ENCODE results near the gene DNAAF2.
A peak's percentile ranks its signal among the peaks of the same experiment; 100 is the strongest.

The DNAAF2 gene, protein sequence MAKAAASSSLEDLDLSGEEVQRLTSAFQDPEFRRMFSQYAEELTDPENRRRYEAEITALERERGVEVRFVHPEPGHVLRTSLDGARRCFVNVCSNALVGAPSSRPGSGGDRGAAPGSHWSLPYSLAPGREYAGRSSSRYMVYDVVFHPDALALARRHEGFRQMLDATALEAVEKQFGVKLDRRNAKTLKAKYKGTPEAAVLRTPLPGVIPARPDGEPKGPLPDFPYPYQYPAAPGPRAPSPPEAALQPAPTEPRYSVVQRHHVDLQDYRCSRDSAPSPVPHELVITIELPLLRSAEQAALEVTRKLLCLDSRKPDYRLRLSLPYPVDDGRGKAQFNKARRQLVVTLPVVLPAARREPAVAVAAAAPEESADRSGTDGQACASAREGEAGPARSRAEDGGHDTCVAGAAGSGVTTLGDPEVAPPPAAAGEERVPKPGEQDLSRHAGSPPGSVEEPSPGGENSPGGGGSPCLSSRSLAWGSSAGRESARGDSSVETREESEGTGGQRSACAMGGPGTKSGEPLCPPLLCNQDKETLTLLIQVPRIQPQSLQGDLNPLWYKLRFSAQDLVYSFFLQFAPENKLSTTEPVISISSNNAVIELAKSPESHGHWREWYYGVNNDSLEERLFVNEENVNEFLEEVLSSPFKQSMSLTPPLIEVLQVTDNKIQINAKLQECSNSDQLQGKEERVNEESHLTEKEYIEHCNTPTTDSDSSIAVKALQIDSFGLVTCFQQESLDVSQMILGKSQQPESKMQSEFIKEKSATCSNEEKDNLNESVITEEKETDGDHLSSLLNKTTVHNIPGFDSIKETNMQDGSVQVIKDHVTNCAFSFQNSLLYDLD

DNA sequence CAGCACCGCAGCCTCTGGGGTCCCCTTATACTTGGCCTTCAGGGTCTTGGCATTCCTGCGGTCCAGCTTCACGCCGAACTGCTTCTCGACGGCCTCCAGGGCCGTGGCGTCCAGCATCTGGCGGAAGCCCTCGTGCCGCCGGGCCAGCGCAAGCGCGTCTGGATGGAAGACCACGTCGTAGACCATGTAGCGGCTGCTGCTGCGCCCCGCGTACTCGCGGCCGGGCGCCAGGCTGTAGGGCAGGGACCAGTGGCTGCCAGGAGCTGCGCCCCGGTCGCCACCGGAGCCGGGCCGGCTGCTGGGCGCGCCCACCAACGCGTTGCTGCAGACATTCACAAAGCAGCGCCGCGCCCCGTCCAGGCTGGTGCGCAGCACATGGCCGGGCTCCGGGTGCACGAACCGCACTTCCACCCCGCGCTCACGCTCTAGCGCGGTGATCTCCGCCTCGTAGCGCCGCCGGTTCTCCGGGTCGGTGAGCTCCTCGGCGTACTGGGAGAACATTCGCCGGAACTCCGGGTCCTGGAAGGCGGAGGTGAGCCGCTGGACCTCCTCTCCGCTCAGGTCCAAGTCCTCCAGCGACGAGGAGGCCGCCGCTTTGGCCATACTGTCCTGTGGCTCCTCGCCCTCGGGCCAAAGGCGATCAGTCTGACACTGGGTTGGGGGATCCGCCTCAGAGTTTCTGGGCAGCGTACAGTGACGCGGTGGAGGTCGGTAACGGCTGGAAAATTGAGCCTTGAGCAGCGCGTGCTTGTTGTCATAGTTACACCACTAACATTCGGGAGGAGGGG is at the start of gene DNAAF2:
Gene DNAAF2 (minus strand): TSS at position 698 of the 788 bp plus-strand sequence. CDS start 95 bp downstream, at position 603.
- peak; percentile 69 for DNase-seq (ENCODE audit: low read depth)

DNA sequence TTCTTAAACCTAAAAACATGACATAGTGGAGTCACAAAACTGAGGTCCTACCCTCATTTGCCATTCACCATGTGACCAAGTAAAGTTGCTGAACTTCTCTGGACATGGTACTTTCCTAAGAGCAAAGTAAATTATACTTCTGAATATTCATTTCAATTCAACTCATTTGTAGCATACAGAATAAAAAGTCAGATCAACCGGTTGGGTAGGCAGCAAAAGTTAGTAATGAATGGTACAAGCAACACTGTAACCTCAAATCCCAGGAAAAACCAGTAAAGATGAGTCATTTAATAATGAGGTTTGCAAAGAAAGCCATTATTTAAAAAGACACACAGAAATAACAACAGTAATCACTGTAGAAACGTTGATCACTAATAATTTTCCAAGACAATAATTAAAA is 44.2 kb upstream of the DNAAF2 start:
- DNase-seq (ENCODE audit: low read depth) = no peak

DNA sequence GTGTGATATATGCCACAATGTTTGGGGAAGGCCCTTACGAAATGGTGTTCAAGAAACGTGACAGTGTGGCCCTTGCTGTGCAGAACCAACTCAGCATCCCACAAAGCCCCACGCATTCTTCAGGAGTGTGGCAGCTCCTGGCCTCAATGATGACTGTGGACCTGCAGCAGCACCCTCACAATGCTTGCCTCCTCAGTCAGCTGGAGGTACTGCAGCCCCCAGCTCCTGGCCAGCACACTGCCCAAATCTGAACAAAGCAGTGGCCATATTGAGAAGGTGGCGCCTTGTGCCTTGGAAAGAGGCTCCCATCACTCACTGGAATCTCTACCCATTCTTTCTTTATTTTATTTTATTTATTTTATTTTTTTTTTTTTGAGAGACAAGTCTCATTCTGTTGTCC is 42.6 kb upstream of the DNAAF2 start:
- no peak for DNase-seq (ENCODE audit: low read depth)

DNA sequence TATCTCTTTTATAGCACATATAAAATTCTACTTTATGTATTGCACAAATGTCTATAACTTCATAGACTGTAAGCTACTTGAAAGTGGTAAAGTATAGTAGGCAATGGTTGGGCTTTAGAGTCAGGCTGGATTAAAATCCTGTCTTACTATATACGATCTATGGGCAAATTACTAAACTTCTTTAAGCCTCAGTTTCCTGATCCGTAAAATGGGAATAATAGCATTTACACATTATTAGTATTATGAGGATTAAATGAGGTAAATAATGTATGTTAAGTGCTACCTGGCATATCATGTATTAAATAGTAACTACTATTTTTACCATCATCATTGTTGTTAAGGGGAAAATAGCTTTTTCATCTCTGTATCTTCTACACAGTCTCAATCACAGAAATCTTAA is 38.5 kb upstream of the DNAAF2 start:
- DNase-seq (ENCODE audit: low read depth) = no peak

DNA sequence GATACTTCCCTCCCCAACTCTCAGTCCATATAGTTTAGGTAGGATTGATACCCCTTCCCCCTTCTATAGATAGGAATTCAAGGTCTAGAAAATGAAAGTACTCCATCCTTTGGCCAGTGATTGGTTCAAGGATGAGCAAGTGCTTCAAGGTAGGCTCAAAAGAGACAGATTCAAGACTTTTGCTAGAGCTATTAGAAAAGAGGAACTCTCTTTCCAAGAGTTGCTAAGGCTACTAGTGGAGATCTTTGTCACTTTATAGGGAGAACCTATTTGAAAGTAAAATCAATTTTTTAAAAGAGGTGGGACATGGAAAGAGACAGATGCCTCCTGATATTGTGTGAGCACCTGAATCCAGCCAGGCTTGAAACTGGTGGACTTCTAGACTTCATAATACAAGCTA is 35.4 kb upstream of the DNAAF2 start:
- no peak for DNase-seq (ENCODE audit: low read depth)

DNA sequence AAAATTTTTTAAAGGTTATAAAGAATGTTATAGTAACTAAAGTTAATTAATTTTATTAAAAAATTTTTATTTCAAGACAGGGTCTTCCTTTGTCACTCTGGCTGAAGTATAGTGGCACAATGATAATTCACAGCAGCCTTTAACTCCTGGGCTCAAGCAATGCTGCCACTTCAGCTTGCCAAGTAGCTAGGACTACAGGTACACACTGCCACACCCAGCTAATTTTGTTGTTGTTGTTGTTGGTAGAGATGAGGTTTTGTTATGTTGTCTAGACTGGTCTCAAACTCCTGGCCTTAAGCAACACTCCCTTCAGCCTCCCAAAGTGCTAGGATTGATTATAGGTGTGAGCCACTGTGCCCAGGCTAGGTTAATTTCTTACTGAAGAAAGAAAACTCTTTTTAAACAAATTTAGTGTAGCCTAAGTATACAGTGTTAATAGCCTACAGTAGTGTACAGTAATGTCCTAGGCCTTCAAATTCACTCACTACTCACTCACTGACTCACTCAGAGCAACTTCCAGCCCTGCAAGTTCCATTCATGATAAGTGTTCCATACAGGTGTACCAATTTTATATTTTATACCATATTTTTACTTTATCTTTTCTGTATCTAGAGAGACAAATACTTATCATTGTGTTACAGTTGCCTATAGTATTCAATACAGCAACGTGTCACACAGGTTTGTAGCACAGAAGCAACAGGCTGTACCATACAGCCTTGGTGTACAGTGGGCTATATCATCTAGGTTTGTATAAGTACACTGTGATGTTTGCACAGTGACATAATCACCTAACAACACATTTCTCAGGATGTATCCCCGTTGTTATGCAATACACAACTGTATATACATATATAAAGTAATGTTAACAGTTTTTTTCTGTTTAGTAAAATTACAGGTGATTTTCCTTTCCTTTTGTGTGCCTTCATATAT is 24.7 kb upstream of the DNAAF2 start:
- no peak for DNase-seq (ENCODE audit: low read depth)

DNA sequence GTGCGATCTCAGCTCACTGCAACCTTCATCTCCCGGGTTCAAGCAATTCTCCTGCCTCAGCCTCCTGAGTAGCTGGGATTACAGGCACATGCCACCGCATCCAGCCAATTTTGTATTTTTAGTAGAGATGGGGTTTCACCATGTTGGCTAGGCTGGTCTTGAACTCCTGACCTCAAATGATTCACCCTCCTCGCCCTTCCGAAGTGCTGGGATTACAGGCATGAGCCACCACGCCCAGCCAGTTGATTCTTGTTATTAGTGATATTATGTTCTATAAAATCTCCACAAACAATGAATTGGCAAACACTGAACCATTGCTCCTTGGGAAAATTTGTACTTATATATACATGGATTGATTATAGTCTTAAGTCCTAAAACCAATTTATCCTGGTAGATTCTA is 22.5 kb upstream of the DNAAF2 start:
- DNase-seq (ENCODE audit: low read depth) = peak; percentile 14

DNA sequence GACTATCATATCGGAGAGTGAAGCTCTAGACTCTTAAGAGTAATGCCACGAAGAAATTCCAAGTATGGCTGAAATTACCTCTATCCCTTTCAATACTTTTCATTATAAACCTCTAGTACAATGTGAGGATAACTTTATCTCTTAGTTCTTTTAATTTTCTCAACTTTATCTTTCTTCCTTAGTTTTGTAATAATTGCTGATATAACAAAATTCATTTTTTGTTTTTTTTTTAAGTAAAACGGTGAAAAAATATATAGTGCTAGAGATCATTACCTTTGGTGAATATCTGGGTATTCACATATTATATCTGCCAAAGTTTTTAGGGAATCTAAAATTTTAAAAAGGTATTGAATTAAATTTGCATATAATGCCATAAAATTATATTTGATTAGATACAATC is 19.5 kb upstream of the DNAAF2 start:
- no peak for DNase-seq (ENCODE audit: low read depth)

DNA sequence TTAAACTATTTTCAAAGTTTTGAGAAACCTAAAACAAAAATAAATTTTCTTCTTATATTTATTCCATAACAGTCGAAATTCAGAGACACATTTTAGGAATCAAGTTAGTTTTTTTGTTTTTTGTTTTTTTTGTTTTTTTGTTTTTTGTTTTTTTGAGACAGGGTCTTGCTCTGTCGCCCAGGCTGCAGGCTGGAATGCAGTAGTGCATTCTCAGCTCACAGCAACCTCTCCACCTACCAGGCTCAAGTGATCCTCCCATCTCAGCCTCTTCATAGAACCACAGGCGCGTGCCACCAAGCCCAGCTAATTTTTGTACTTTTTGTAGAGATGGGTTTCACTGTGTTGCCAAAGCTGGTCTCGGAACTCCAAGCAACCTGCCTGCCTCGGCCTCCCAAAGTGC is 18.5 kb upstream of the DNAAF2 start:
- no peak for DNase-seq (ENCODE audit: low read depth)

DNA sequence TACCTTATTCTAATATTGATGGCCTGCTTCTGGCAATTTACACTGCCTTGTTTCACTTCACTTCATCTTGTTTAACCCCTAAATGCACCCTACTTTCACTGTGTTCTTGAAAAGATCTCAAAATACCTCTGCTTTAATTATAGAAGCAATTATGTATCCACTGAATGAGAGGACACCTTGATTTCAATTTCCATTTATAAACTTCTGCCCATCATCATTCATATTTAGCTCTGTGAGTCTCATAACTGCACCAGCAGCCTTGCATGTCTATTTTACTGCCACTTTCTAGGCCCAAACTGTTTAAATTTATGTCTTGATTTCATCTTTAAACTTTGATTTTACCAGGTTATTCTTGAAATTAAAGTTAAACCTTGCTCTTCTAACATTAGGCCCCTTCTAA is 7.1 kb upstream of the DNAAF2 start:
- DNase-seq (ENCODE audit: low read depth) = no peak

DNA sequence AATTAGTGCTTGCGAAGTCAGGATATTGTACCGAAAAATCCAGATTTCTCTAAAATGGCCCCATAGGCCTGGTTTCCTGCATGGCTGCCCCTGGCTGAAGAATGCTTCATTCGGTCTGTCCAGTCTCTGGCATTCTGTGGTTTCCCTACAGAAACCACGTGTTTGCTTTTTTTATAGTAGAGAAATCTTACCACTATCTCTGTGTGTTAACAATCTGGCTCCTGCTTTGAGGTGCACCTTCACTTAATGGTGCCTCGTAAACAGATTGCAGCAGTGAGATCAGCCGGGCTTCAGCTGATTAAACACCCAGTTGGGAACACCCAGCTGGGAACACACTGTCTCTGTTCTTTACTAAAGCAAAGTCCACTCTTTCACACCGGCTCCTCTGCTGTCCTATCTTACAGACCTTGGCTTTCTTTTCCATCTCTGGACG is 6.7 kb upstream of the DNAAF2 start:
- DNase-seq (ENCODE audit: low read depth) = no peak

DNA sequence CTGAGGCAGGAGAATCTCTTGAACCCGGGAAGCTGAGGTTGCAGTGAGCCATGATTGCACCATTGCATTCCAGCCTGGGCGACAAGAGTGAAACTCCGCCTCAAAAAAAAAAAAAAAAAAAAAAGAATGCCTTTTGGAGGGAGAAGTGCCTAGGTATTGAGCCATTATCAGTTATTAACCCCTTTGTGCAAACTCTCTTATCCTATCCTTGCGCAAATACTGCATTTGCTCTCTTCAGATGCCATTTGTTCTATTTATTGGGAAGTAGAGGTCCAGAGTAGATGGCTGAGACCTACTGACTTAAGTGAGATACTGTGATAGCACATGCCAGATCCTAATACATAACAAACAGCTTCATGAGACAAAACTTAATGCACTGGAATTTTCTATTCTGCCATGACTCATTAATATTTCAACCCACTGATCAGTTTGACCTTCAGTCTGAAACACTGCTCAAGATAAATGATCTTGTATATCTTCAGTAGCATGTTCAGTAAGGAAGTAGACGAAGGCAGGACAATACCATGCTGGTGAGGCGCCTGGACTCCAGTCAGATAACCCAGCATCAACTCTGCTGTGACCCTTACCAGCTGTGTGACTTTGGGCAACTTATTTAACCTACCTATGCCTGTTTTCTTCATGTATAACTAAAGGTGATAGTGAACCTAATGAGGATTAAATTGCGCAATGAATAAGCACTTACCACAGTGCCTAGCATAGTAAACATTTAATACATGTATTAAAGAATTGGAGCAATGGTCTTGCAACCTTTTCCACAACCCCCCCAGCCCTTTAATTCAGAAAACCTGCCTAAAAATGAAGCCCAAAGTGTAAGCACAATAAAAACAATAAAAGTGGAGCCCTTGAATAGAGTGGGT is 5.7 kb upstream of the DNAAF2 start:
- no peak for DNase-seq (ENCODE audit: low read depth)

DNA sequence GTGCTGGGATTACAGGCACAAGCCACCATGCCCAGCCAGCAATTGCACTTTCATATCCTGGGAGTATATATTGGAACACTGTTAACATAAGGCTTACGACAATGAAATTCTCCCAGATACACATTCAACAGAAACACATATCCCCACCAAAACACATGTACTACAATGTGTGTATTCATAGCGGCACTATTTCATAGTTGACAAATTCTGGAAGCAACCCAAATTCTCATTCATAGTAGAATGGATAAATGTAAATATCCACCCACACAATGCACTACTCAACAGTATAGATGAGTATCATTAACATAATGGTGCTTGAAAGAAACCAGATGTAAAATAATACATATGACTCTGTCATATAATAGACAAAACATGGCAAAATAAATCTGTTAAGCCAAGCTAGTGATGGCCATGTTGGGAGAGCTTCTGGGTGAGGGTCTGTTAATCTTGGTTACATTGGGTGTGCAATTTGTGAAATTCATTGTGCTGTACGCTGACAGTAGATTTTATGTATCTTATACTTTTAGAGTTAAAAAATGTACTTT is 2.6 kb upstream of the DNAAF2 start:
- DNase-seq (ENCODE audit: low read depth) = no peak

DNA sequence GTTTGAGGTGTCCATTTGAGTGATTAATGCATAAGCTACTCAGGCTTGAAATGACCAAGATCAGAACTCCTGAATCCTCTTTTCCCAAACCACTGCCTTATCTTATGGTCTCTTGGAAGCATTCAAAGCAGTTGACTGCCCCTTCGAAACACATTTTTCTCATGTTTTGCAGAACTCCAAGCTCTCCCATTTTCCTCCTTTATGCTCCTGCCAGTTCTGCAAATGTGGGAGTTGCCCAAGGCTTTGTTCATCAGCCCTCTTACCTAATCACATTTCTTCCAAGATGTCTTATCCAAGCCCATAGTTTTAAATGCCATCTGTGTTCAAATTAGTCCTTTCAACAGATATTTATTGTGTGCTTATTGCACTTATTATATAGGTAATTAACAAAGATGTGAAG is 1.8 kb upstream of the DNAAF2 start:
- no peak for DNase-seq (ENCODE audit: low read depth)

DNA sequence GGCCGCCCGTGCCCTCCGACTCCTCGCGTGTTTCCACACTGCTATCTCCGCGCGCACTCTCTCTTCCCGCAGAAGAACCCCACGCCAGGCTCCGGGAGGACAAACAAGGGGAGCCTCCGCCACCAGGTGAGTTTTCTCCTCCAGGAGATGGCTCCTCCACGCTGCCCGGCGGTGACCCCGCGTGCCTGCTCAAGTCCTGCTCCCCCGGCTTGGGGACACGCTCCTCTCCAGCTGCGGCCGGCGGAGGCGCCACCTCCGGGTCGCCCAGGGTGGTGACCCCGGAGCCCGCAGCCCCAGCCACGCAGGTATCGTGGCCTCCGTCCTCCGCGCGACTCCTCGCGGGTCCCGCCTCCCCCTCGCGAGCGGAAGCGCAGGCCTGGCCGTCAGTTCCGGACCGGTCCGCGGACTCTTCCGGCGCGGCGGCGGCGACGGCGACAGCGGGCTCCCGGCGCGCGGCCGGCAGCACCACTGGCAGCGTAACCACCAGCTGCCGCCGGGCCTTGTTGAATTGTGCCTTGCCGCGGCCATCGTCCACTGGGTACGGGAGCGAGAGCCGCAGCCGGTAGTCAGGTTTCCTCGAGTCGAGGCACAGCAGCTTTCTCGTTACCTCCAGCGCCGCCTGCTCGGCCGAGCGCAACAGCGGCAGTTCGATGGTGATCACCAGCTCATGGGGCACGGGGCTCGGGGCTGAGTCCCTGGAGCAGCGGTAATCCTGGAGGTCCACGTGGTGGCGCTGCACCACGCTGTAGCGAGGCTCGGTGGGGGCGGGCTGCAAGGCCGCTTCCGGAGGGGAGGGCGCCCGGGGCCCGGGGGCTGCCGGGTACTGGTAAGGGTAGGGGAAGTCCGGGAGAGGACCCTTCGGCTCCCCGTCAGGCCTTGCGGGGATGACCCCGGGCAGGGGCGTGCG is 1.2 kb downstream of the DNAAF2 start:
- peak; percentile 88 for DNase-seq (ENCODE audit: low read depth)

DNA sequence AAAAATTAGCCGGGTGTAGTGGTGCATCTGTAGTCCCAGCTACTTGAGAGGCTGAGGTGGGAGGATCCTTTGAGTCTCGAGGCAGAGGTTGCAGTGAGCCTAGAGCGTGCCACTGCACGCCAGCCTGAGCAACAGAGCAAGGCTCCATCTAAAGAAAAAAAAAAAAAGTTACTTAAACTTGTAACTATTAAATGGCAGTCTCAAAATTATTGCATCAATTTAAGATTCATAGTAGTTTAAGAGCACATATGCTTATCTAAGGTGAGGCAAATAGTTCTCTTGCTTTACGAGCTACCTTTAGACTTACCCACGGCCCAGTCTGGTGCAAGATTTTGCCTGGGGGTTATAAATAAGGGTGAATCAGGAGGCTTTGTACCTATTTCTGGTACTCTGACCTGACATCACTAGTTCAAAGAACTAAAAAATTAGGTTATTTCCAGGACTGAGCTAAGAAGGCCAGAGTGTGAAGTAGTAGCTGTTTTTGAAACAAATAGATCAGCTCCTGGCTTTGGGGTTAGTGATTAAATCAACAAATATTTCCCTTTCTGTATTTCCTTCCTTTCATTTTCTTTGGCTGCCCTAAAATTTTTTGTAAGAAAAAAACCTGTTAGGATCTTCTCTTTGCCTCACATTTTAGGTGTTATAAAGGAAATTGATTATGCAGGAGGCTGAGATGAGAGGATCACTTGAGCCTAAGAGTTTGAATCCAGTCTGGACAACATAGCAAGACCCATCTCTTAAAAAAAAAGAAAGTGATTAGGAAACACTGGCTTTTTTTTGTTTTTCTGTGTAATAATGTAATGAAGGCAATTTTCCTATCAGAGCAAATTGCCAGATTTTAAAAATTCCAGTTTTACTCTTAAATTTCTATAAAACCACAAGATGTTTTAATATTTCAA is 10.9 kb downstream of the DNAAF2 start:
- no peak for DNase-seq (ENCODE audit: low read depth)

DNA sequence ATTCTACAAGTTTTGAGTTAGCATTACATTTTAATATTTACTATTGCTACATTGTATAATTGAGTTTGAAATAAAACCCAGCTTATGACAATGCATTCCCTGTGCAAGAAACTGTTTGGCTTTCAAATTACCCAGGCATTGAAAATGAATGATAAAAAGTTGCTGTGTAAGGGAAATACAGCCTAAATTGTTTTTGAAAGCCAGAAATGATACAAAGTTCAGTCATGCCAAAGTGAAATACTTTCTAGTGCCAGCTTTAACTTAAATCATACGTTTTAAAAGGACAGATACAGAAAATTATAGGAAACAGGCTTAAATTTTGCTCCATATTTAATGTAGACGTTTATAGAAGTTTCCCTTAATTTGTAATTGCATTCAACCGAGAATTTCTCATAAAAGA is 11.7 kb downstream of the DNAAF2 start:
- DNase-seq (ENCODE audit: low read depth) = no peak

DNA sequence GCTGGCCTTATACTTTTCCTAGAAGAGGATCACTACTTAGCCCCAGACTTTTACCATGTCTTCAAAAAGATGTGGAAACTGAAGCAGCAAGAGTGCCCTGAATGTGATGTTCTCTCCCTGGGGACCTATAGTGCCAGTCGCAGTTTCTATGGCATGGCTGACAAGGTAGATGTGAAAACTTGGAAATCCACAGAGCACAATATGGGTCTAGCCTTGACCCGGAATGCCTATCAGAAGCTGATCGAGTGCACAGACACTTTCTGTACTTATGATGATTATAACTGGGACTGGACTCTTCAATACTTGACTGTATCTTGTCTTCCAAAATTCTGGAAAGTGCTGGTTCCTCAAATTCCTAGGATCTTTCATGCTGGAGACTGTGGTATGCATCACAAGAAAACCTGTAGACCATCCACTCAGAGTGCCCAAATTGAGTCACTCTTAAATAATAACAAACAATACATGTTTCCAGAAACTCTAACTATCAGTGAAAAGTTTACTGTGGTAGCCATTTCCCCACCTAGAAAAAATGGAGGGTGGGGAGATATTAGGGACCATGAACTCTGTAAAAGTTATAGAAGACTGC is 12.9 kb downstream of the DNAAF2 start:
- DNase-seq (ENCODE audit: low read depth) = no peak

All from stromal cell of bone marrow (primary cell).